ENCODE data around the gene UBE2E2. TPM values are rescaled to one million over a fixed set of nuclear protein-coding genes. Genes with fewer than 3 reads are reported as not detected.

Gene UBE2E2
- total and polyA plus RNA-seq, 9 donors: 25.5 to 84.9 (median 38.5) TPM

- intact Hi-C loops (cut with DNase I): no loop called here
- H3K4me1 ChIP-seq (ENCODE audit: insufficient read depth): no peaks in the 10 kb centered on the region
- no peak overlapping the region for H3K4me3 ChIP-seq
- H3K36me3 ChIP-seq: no peaks in the 10 kb centered on the region
- DNase-seq: no peak
- no peaks in the 10 kb centered on the region for H3K27me3 ChIP-seq
- TF ChIP-seq POLR2A (IDR thresholded peaks at IDR 0.05) (no peak), EP300 (IDR thresholded peaks at IDR 0.05) (no peak)
- TF ChIP-seq, protein P1, sequence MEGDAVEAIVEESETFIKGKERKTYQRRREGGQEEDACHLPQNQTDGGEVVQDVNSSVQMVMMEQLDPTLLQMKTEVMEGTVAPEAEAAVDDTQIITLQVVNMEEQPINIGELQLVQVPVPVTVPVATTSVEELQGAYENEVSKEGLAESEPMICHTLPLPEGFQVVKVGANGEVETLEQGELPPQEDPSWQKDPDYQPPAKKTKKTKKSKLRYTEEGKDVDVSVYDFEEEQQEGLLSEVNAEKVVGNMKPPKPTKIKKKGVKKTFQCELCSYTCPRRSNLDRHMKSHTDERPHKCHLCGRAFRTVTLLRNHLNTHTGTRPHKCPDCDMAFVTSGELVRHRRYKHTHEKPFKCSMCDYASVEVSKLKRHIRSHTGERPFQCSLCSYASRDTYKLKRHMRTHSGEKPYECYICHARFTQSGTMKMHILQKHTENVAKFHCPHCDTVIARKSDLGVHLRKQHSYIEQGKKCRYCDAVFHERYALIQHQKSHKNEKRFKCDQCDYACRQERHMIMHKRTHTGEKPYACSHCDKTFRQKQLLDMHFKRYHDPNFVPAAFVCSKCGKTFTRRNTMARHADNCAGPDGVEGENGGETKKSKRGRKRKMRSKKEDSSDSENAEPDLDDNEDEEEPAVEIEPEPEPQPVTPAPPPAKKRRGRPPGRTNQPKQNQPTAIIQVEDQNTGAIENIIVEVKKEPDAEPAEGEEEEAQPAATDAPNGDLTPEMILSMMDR (IDR thresholded peaks at IDR 0.05): no peak
- WGBS, 3 donors: 5 to 33% (median 13%) methylated on average over 1 of the region's 1 CpG
- no peaks in the 10 kb centered on the region for H3K9me3 ChIP-seq
- H3K27ac ChIP-seq: no peak overlapping the region
Observed at GRCh38 chr3:23406601-23407000, 203.5 kb downstream of the UBE2E2 start.

DNA sequence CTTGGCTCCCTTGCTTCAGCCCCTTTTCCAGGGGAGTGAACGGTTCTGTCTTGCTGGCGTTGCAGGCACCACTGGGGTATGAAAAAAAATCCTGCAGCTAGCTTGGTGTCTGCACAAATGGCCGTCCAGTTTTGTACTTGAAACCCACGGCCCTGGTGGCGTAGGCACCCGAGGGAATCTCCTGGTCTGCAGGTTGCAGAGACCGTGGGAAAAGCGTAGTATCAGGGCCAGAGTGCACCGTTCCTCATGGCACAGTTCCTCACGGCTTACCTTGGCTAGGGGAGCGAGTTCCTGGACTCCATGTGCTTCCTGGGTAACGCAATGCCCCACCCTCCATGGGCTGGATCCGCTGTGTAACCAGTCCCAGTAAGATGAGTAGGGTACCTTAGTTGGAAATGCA, 214.9 kb downstream of the UBE2E2 start:
- no peak for TF ChIP-seq EP300 (IDR thresholded peaks at IDR 0.05)
- no peak for TF ChIP-seq POLR2A (IDR thresholded peaks at IDR 0.05)
- TF ChIP-seq, protein P1 (IDR thresholded peaks at IDR 0.05): no peak
- H3K27me3 ChIP-seq: no peaks in the 10 kb centered on the region
- no peaks in the 10 kb centered on the region for H3K9me3 ChIP-seq
- H3K4me1 ChIP-seq (ENCODE audit: insufficient read depth): no peaks in the 10 kb centered on the region
- 90 to 98% (median 95%) methylated on average over 13 of the region's 13 CpGs for WGBS, 3 donors
- H3K36me3 ChIP-seq: no peaks in the 10 kb centered on the region
- H3K27ac ChIP-seq: no peak overlapping the region
- intact Hi-C loops (cut with DNase I): no loop called here
- no peak overlapping the region for H3K4me3 ChIP-seq
- no peak for DNase-seq

GRCh38 chr3:23421811-23422516, 218.8 kb downstream of the UBE2E2 start:
- H3K36me3 ChIP-seq: no peaks in the 10 kb centered on the region
- no peak for DNase-seq
- 75 to 88% (median 81%) methylated on average over 3 of the region's 3 CpGs for WGBS, 3 donors
- TF ChIP-seq POLR2A (IDR thresholded peaks at IDR 0.05) (no peak), EP300 (IDR thresholded peaks at IDR 0.05) (no peak)
- TF ChIP-seq, protein P1 (IDR thresholded peaks at IDR 0.05): no peak
- intact Hi-C loops (cut with DNase I): no loop called here
- H3K4me3 ChIP-seq: no peak overlapping the region
- no peak overlapping the region for H3K27ac ChIP-seq
- no peaks in the 10 kb centered on the region for H3K9me3 ChIP-seq
- H3K4me1 ChIP-seq (ENCODE audit: insufficient read depth): no peaks in the 10 kb centered on the region
- H3K27me3 ChIP-seq: no peaks in the 10 kb centered on the region

GRCh38 chr3:23422517-23422851, 219.4 kb downstream of the UBE2E2 start:
- no peak overlapping the region for H3K4me3 ChIP-seq
- H3K9me3 ChIP-seq: no peaks in the 10 kb centered on the region
- no peaks in the 10 kb centered on the region for H3K4me1 ChIP-seq (ENCODE audit: insufficient read depth)
- TF ChIP-seq POLR2A (IDR thresholded peaks at IDR 0.05): no peak
- TF ChIP-seq, protein P1 (IDR thresholded peaks at IDR 0.05): no peak
- no peak for TF ChIP-seq EP300 (IDR thresholded peaks at IDR 0.05)
- intact Hi-C loops (cut with DNase I): no loop called here
- no peaks in the 10 kb centered on the region for H3K36me3 ChIP-seq
- H3K27me3 ChIP-seq: no peaks in the 10 kb centered on the region
- DNase-seq: no peak
- no peak overlapping the region for H3K27ac ChIP-seq

Measured in ovary (tissue), 9 donors.